RCC 7860 (cell line): ENCODE results near the gene CTAGE15.
"Not testable (repeated sequence)": the region's sequence is repeated elsewhere in the genome, so short reads cannot be mapped to it uniquely, and the experiment has no call there.

Source experiments
- DNase-seq: peaks from one replicate; pipeline ENCODE4 v3.0.0-alpha.2; 2015; ENCODE audit warnings: low spot score
- FAIRE-seq: peaks from 2 replicates; lab custom pipeline; 2012; peaks lifted over from hg19 to GRCh38; lab: Jason Lieb, UNC

The CTAGE15 gene

DNA sequence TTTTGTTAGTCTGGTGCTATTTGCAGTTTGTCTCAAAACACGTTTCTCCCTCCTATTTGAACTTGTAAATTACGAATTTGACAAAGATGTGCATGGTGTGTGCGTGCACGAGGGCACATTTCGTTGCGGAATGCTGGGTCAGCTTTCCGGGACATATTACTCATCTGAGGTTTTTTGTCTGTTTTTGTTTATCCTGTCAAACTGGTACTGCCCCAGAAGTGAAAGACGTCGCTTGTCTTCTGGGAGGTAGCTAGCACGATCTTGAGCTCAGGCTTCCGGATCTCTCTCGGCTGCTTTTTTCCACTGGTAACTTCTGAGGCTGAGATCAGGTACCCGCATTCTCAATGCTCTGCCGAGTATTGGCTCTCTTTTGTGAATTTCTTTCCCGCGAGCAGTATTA is 49.6 kb downstream of the CTAGE15 start:
- not testable (repeated sequence) for FAIRE-seq, DNase-seq

DNA sequence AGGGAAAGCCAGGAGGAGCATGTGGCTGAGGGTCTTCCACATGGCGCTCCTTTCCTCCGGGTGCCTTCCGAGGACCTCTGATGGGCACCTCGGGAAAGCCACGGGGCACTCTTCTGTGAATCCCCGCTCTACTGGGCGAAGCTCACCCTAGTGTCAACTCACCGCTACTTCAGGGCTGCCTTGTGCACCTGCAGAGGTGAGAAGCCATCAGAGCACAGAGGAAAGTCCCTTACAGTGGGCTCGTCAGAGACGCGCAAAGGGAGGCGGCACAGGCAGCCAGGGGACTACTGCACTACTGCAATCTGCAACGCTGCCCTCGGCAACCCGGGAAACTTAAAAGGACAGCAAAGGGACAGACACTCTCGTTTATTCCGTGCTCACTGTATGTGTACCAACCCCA is 50.5 kb downstream of the CTAGE15 start:
- FAIRE-seq, DNase-seq: not testable (repeated sequence)
